Limb (tissue), 2 donors: ENCODE measurements around the gene KISS1R.
"Not testable (repeated sequence)": the region's sequence is repeated elsewhere in the genome, so short reads cannot be mapped to it uniquely, and the experiment has no call there.

ENCODE experiments used
- DNase-seq, 2 donors: peaks; one replicate each; pipeline ENCODE4 v3.0.0-alpha.2; 2016; ENCODE audit errors: extremely low spot score in 2 of 2

Gene KISS1R

DNA sequence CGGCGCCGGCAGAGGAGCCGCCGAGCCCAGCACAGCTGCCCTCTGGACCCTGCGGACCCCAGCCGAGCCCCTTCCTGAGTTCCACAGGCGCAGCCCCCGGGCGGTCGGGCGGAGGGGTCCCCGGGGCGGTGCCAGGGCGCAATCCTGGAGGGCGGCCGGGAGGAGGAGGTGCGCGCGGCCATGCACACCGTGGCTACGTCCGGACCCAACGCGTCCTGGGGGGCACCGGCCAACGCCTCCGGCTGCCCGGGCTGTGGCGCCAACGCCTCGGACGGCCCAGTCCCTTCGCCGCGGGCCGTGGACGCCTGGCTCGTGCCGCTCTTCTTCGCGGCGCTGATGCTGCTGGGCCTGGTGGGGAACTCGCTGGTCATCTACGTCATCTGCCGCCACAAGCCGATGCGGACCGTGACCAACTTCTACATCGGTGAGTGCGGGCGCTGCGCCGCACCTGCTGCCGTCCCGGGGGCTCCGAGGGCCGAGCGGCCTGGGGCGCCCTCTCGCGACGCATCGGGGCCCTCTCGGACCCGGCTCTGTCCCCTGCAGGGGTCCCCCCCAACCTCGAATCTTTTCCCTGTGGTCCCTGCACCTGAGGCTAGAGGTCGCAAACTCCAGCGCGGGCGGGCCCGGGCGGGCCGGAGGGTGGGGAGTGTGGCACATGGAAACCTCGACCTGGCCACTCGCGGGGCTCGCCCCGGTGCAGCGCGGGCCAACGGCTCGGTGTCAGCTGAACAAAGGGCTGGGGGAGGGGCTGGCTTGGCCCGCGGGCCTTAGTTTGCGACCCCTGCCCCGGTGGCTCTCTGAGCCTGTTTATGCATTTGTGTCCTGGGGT lies at the start of gene KISS1R:
KISS1R (plus strand) TSS at position 11 of the 829 bp plus-strand sequence; CDS start at position 181, 170 bp downstream.
- DNase-seq = peak in 1 of 2 donors; percentile 64

- DNase-seq = no peak
Observed at GRCh38 chr19:867855-868457, 49.2 kb upstream of the KISS1R start.

GRCh38 chr19:868458-869244 lies 48.5 kb upstream of the KISS1R start:
- DNase-seq = no peak

GRCh38 chr19:869245-870177 lies 47.6 kb upstream of the KISS1R start:
- peak in 1 of 2 donors; percentile 36 for DNase-seq

DNA sequence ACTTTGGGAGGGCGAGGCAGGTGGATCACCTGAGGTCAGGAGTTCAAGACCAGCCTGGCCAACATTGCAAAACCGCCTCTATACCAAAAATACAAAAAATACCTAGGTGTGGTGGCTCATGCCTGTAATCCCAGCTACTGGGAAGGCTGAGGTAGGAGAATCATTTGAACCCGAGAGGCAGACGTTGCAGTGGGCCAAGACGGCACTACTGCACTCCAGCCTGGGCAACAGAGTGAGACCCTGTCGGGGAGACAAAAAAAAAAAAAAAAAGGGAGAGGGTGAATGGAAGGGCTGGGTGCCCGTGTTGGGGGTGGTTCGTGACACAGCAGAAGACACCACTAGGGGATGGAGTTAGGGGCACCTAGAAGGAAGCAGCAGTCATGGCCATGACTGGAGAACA lies 46.8 kb upstream of the KISS1R start:
- no peak for DNase-seq

- no peak for DNase-seq
Observed at GRCh38 chr19:870963-871401, 46.2 kb upstream of the KISS1R start.

DNA sequence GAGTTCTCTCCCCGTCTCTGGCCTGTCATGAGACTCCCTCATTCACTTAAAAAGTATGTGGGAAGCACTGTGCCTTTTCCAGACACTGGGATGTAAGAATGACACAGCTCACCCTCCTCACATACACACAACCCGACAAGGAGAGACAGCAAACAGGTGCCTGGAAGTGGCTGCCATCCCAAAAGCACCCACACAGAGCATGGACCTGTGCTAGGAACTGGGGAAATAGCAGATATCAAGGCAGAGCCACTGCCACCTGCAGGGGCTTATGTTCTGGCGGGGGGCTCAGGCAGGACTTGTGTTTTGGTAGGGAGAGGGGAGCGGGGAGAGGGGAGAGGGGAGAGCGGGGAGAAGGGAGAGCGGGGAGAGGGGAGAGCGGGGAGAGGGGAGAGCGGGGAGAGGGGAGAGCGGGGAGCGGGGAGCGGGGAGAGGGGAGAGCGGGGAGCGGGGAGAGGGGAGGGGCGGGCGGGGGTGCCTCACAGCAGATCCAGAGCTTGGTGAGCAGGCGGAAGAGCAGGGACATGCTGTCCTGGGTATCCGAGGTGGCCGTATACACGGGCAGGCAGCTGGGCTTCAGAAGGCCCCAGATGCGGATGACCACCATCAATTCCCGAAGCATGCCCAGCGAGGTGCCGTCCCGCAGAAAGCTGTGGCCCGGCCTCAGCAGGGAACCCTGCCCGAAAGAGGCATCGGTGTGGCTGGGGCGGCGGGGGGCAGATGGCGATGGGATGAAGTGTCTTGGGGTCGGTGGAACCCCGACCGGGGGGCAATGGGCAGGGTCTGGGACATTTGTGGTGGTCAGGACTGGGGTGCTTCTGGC lies 45.5 kb upstream of the KISS1R start:
- no peak for DNase-seq

- no peak for DNase-seq
Observed at GRCh38 chr19:872266-872951, 44.7 kb upstream of the KISS1R start.

GRCh38 chr19:873084-873483 lies 44.0 kb upstream of the KISS1R start:
- DNase-seq = no peak

GRCh38 chr19:873561-874041 lies 43.5 kb upstream of the KISS1R start:
- no peak for DNase-seq

DNA sequence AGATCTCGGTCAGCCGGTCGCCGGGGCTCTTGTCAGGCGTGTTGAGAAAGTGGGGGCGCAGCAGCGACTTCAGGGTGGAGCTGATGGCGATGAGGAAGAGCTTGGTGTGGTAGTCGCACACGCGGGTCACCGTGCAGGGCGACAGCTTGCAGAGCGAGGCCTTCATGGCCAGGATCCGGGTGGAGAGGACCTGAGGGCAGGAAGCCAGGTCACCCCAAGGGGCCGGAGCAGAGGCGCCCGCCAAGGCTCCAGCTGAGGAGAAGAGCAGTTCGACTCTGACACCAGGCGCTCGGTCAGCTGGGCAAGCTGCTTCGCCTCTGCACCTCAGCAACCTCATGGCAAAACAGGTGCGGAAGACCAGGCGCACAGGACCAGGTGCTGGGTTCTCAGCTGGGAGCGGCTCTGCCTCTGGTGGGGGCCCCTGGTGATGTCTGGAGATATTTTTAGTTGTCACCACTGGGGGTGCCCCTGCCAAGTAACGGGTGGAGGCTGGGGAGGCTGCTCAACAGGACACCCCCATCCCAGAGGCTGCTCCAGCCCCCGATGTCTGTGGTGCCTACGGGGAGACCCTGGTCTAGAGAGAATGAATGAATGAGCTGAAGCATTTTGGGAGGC lies 41.8 kb upstream of the KISS1R start:
- no peak for DNase-seq

DNA sequence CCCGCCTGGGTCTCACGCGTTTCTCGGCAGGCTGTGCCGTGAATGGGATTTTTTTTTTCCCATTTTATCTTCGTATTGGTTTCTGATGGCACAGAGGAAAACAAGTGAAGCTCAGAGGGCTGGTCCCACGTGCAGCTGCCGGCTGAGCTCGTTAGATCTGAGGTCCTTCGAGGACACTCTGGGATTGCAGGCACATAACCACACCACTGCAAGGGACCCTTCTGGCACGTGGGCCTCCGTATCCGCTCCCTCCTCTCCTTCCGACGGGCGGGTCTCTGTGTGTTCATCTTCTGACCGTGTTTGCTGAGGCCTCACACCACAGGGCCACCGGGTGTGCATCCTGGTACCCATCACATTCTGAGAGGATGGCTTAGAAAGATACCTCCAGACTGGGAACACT lies 41.0 kb upstream of the KISS1R start:
- DNase-seq = no peak

- DNase-seq = no peak
Observed at GRCh38 chr19:876780-877314, 40.3 kb upstream of the KISS1R start.

DNA sequence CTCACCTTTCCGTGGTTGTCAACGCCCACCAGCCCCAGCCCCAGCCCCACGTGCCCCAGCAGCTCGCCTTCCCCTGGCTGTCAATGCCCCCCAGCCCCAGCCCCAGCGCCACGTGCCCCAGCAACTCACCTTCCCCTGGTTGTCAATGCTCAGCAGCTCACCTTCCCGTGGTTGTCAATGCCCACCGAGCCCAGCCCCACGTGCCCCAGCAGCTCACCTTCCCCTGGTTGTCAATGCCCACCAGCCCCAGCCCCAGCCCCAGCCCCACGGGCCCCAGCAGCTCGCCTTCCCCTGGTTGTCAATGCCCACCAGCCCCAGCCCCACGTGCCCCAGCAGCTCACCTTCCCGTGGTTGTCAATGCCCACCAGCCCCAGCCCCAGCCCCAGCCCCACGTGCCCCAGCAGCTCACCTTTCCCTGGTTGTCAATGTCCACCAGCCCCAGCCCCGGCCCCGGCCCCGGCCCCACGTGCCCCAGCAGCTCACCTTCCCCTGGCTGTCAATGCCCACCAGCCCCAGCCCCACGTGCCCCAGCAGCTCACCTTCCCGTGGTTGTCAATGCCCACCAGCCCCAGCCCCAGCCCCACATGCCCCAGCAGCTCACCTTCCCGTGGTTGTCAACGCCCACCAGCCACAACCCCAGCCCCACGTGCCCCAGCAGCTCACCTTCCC lies 39.0 kb upstream of the KISS1R start:
- DNase-seq = not testable (repeated sequence)

DNA sequence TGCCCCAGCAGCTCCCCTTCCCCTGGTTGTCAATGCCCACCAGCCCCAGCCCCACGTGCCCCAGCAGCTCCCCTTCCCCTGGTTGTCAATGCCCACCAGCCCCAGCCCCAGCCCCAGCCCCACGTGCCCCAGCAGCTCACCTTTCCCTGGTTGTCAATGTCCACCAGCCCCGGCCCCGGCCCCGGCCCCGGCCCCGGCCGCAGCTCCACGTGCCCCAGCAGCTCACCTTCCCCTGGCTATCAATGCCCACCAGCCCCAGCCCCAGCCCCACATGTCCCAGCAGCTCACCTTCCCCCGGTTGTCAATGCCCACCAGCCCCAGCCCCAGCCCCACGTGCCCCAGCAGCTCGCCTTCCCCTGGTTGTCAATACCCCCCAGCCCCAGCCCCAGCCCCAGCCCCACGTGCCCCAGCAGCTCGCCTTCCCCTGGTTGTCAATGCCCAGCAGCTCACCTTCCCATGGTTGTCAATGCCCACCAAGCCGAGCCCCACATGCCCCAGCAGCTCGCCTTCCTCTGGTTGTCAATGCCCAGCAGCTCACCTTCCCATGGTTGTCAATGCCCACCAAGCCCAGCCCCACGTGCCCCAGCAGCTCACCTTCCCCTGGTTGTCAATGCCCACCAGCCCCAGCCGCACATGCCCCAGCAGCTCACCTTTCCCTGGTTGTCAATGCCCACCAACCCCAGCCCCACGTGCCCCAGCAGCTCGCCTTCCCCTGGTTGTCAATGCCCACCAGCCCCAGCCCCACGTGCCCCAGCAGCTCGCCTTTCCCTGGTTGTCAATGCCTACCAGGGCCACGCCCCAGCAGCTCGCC lies 38.2 kb upstream of the KISS1R start:
- DNase-seq = not testable (repeated sequence)

GRCh38 chr19:879711-880438 lies 37.3 kb upstream of the KISS1R start:
- DNase-seq = no peak
